Osteocyte (in vitro differentiated cells): ENCODE data around the gene ADAM17. TPM values are rescaled to one million over a fixed set of nuclear protein-coding genes. Genes with fewer than 3 reads are reported as not detected.

Experiments
- DNase-seq: peaks from one replicate; pipeline ENCODE4 v3.0.0; 2021; ENCODE audit warnings: mixed read lengths; ENCODE audit not compliant: unreplicated experiment; ENCODE audit errors: extremely low spot score
- H3K27ac Mint-ChIP-seq: one replicate; pipeline ENCODE4 v1.8.0; 2021; ENCODE audit warnings: mild to moderate bottlenecking, mixed read lengths; ENCODE audit not compliant: unreplicated experiment
- H3K27me3 Mint-ChIP-seq: one replicate; pipeline ENCODE4 v1.8.0; 2021; ENCODE audit warnings: mixed read lengths; ENCODE audit not compliant: unreplicated experiment
- H3K36me3 Mint-ChIP-seq: one replicate; pipeline ENCODE4 v1.8.0; 2021; ENCODE audit warnings: mixed read lengths; ENCODE audit not compliant: unreplicated experiment
- H3K4me1 Mint-ChIP-seq: one replicate; pipeline ENCODE4 v1.8.0; 2021; ENCODE audit warnings: mixed read lengths; ENCODE audit not compliant: unreplicated experiment
- H3K4me3 Mint-ChIP-seq: one replicate; pipeline ENCODE4 v1.8.0; 2021; ENCODE audit warnings: mild to moderate bottlenecking, moderate library complexity, mixed read lengths; ENCODE audit not compliant: unreplicated experiment
- H3K9me3 Mint-ChIP-seq: one replicate; pipeline ENCODE4 v1.8.0; 2021; ENCODE audit warnings: mixed read lengths; ENCODE audit not compliant: unreplicated experiment
- total RNA-seq: library from RNA; stranded (reverse); gene quantifications from 2 replicates; pipeline ENCODE4 v1.2.1, GENCODE V29; 2021
- TF ChIP-seq, protein P1 (sequence below): fragments of 200-600 bp; sonication (generic); IDR thresholded peaks from 2 replicates; pipeline ENCODE4 v1.5.0; 2021; ENCODE audit warnings: antibody characterized with exemption, mild to moderate bottlenecking, moderate library complexity

ADAM17 gene
- total RNA-seq, 1 donor from 2014 or later = 36.4 TPM

- Mint-ChIP-seq H3K27ac (peak overlapping the region; percentile 95), H3K4me1 (peaks cover 71% of the 10 kb centered on the region), H3K27me3 (no peaks in the 10 kb centered on the region), H3K36me3 (no peaks in the 10 kb centered on the region), H3K4me3 (peak overlapping the region; percentile 12), H3K9me3 (no peaks in the 10 kb centered on the region)
- no peak for DNase-seq
- TF ChIP-seq, protein P1, sequence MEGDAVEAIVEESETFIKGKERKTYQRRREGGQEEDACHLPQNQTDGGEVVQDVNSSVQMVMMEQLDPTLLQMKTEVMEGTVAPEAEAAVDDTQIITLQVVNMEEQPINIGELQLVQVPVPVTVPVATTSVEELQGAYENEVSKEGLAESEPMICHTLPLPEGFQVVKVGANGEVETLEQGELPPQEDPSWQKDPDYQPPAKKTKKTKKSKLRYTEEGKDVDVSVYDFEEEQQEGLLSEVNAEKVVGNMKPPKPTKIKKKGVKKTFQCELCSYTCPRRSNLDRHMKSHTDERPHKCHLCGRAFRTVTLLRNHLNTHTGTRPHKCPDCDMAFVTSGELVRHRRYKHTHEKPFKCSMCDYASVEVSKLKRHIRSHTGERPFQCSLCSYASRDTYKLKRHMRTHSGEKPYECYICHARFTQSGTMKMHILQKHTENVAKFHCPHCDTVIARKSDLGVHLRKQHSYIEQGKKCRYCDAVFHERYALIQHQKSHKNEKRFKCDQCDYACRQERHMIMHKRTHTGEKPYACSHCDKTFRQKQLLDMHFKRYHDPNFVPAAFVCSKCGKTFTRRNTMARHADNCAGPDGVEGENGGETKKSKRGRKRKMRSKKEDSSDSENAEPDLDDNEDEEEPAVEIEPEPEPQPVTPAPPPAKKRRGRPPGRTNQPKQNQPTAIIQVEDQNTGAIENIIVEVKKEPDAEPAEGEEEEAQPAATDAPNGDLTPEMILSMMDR = no peak
Observed at GRCh38 chr2:9548506-9548905, 7.1 kb downstream of the ADAM17 start.

DNA sequence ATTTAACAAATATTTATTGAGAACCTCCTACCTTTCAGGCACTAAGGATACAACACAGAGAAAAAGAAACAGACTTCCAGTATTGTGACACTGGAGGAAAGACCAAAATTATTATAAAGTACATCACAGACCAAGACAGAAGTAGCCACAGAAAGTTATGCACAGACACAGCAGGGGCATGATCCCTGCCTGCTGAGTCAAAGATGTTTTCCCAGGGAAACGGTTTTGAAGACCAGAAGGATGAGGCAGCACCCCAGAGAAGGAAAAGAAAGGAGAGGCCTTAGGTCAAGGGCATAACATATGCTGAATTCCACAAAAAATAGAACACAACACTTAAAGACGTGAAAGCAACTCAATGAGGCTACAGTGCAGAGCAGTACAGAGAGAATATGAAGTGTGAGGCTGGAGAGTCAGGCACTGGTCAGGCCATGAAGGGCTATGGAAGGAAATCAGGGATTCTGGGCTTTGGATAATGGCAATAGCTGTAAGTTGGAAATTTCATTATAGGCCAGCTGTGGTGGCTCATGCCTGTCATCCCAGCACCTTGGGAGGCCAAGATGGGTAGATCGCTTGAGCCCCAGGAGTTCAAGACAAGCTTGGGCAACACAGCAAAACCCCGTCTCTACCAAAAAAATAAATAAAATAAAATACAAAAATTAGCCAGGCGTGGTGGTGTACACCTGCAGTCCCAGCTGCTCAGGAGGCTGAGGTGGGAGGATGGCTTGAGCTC is 8.2 kb downstream of the ADAM17 start:
- Mint-ChIP-seq H3K9me3 (no peaks in the 10 kb centered on the region), H3K36me3 (no peaks in the 10 kb centered on the region), H3K4me3 (peak overlapping the region; percentile 7), H3K27me3 (no peaks in the 10 kb centered on the region), H3K27ac (peak overlapping the region; percentile 95), H3K4me1 (peaks cover 63% of the 10 kb centered on the region)
- TF ChIP-seq, protein P1 = no peak
- DNase-seq = peak; percentile 82

GRCh38 chr2:9545502-9545901 is 10.1 kb downstream of the ADAM17 start:
- H3K36me3 Mint-ChIP-seq = no peaks in the 10 kb centered on the region

GRCh38 chr2:9543557-9543956 is 12.1 kb downstream of the ADAM17 start:
- Mint-ChIP-seq H3K4me3 (no peak overlapping the region), H3K4me1 (peaks cover 58% of the 10 kb centered on the region), H3K27me3 (no peaks in the 10 kb centered on the region), H3K36me3 (peaks cover 2% of the 10 kb centered on the region), H3K9me3 (no peaks in the 10 kb centered on the region), H3K27ac (peak overlapping the region; percentile 3)
- DNase-seq = no peak
- TF ChIP-seq, protein P1 = no peak

More at GRCh38 chr2:9545502-9545901, 10.1 kb downstream of the ADAM17 start:
- Mint-ChIP-seq H3K27ac (peak overlapping the region; percentile 59), H3K9me3 (no peaks in the 10 kb centered on the region), H3K4me1 (peaks cover 51% of the 10 kb centered on the region), H3K4me3 (no peak overlapping the region), H3K27me3 (no peaks in the 10 kb centered on the region)
- DNase-seq = no peak
- TF ChIP-seq, protein P1 = no peak

DNA sequence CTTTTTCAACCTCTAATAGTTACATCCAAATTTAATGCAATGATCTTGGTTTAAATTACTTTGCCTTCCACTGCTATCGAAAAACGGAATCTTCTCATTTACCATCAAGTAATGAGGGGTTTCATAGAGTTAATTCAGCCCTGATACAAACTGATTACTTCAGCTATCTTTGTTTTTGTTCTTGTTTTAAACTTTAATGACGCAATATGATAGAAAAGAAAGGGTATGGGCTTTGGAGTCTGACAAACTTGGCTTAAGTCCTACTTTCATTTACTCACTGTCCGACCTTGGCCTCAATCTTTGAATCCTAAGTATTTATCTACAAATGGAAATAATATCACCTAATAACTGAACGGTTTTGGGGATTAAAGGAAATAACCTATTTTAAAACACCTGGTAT is 16.1 kb downstream of the ADAM17 start:
- Mint-ChIP-seq H3K9me3 (no peaks in the 10 kb centered on the region), H3K27me3 (no peaks in the 10 kb centered on the region), H3K4me1 (peaks cover 47% of the 10 kb centered on the region), H3K27ac (peak overlapping the region; percentile 89), H3K36me3 (peaks cover 15% of the 10 kb centered on the region), H3K4me3 (no peak overlapping the region)
- TF ChIP-seq, protein P1 = no peak
- no peak for DNase-seq
